Colonic mucosa (tissue), 4 donors: ENCODE results near the gene ITGB1BP1. TPM values are rescaled to one million over a fixed set of nuclear protein-coding genes. Genes with fewer than 3 reads are reported as not detected.

Source experiments
- DNase-seq: peaks from one replicate; pipeline ENCODE4 v3.0.0-alpha.2; 2020
- H3K27ac ChIP-seq: fragments of 200-600 bp; one replicate; pipeline ENCODE4 v1.8.0; 2021
- H3K27me3 ChIP-seq: fragments of 200-600 bp; one replicate; pipeline ENCODE4 v1.8.0; 2021
- H3K36me3 ChIP-seq: fragments of 200-600 bp; one replicate; pipeline ENCODE4 v1.8.0; 2021
- H3K4me1 ChIP-seq: fragments of 200-600 bp; one replicate; pipeline ENCODE4 v1.8.0; 2021; ENCODE audit warnings: mild to moderate bottlenecking
- H3K4me3 ChIP-seq: fragments of 200-600 bp; one replicate; pipeline ENCODE4 v1.8.0; 2021
- H3K9ac ChIP-seq, 2 donors: one replicate each; pipeline ENCODE4 v1.7.0; 2013; ENCODE audit warnings: control low read depth in 2 of 2, low read depth in 2 of 2, low read length in 2 of 2
- H3K9me3 ChIP-seq: fragments of 200-600 bp; one replicate; pipeline ENCODE4 v1.8.0; 2021
- CTCF ChIP-seq: fragments of 200-600 bp; IDR thresholded peaks from one replicate; pipeline ENCODE4 v1.8.0; 2022; ENCODE audit warnings: antibody characterized with exemption, mild to moderate bottlenecking
- intact Hi-C: fragments of 100-400 bp; cut with DNase I; formaldehyde crosslinking; loops from one replicate; pipeline ENCODE4 v1.14.1; 2022
- total RNA-seq, 2 donors: library from RNA; stranded (reverse); fragmentation: NEBNext Ultra II Directional in 1 of 2; extraction: Animal tissue kit (Norgen Biotek cat#: 25700) in 1 of 2; gene quantifications; one replicate each; pipeline ENCODE4 v1.2.1, GENCODE V29; 2021
- donor health status: healthy.
- donor health status: DM: no; HTN: no; CAD: no.
- donor health status: DM: no; HTN: no; CAD: no.

Gene ITGB1BP1
- total RNA-seq, 2 donors from 2014 or later: 57.5 to 58.5 TPM

GRCh38 chr2:9406529-9407362 is 16.6 kb downstream of the ITGB1BP1 start:
- H3K27me3 ChIP-seq: no peaks in the 10 kb centered on the region
- H3K4me3 ChIP-seq: no peak overlapping the region
- H3K36me3 ChIP-seq: no peaks in the 10 kb centered on the region
- no peak overlapping the region for H3K9ac ChIP-seq
- H3K4me1 ChIP-seq: no peaks in the 10 kb centered on the region
- H3K9me3 ChIP-seq: no peaks in the 10 kb centered on the region
- no peak overlapping the region for H3K27ac ChIP-seq
- no peak for TF ChIP-seq CTCF
- intact Hi-C loops: no loop called here
- no peak for DNase-seq

GRCh38 chr2:9405636-9406035 is 17.7 kb downstream of the ITGB1BP1 start:
- intact Hi-C loops: no loop called here
- H3K4me1 ChIP-seq: no peaks in the 10 kb centered on the region
- H3K36me3 ChIP-seq: no peaks in the 10 kb centered on the region

GRCh38 chr2:9404451-9404850 is 18.9 kb downstream of the ITGB1BP1 start:
- Histone ChIP-seq H3K9me3 (no peaks in the 10 kb centered on the region), H3K4me3 (no peak overlapping the region), H3K36me3 (no peaks in the 10 kb centered on the region), H3K27ac (no peak overlapping the region), H3K27me3 (no peaks in the 10 kb centered on the region), H3K9ac (no peak overlapping the region), H3K4me1 (no peaks in the 10 kb centered on the region)
- TF ChIP-seq CTCF: no peak
- no peak for DNase-seq
- intact Hi-C loops: no loop called here

More at GRCh38 chr2:9405636-9406035, 17.7 kb downstream of the ITGB1BP1 start:
- no peaks in the 10 kb centered on the region for H3K9me3 ChIP-seq
- no peak overlapping the region for H3K9ac ChIP-seq
- no peak for TF ChIP-seq CTCF
- no peaks in the 10 kb centered on the region for H3K27me3 ChIP-seq
- no peak overlapping the region for H3K4me3 ChIP-seq
- H3K27ac ChIP-seq: no peak overlapping the region
- DNase-seq: no peak

- no peaks in the 10 kb centered on the region for H3K4me1 ChIP-seq
- no peaks in the 10 kb centered on the region for H3K36me3 ChIP-seq
- no peak overlapping the region for H3K27ac ChIP-seq
These were observed 19.4 kb downstream of the ITGB1BP1 start for GRCh38 chr2:9403924-9404323.

GRCh38 chr2:9401646-9402371 is 21.5 kb downstream of the ITGB1BP1 start:
- Histone ChIP-seq H3K36me3 (no peaks in the 10 kb centered on the region), H3K27me3 (no peaks in the 10 kb centered on the region)
- no peak for TF ChIP-seq CTCF

More at GRCh38 chr2:9403924-9404323, 19.4 kb downstream of the ITGB1BP1 start:
- no peak overlapping the region for H3K4me3 ChIP-seq
- H3K9ac ChIP-seq: no peak overlapping the region
- H3K9me3 ChIP-seq: no peaks in the 10 kb centered on the region
- DNase-seq: no peak
- intact Hi-C loops: no loop called here
- TF ChIP-seq CTCF: no peak
- no peaks in the 10 kb centered on the region for H3K27me3 ChIP-seq

More at GRCh38 chr2:9401646-9402371, 21.5 kb downstream of the ITGB1BP1 start:
- intact Hi-C loops: no loop called here
- Histone ChIP-seq H3K9me3 (no peaks in the 10 kb centered on the region), H3K4me1 (no peaks in the 10 kb centered on the region), H3K9ac (no peak overlapping the region), H3K4me3 (no peak overlapping the region), H3K27ac (no peak overlapping the region)
- no peak for DNase-seq
